Naive thymus-derived CD4-positive, alpha-beta T cell (primary cell): ENCODE results near the gene GOSR1. TPM values are rescaled to one million over a fixed set of nuclear protein-coding genes. Genes with fewer than 3 reads are reported as not detected.
A peak's percentile ranks its signal among the peaks of the same experiment; 100 is the strongest.
"Not testable (repeated sequence)": the region's sequence is repeated elsewhere in the genome, so short reads cannot be mapped to it uniquely, and the experiment has no call there.

Source experiments
- ATAC-seq: fragments of 150-1000 bp; cut with Tn5 transposase; 2 replicates; pipeline ENCODE4 v1.10.0; 2021; ENCODE audit warnings: mild to moderate bottlenecking, moderate library complexity
- CTCF ChIA-PET: fragments of 350-600 bp; sonication (Branson Sonifier 250); formaldehyde crosslinking; loops from one replicate; lab custom pipeline; 2021; ENCODE audit warnings: antibody characterized with exemption; lab: Charles Lee
- POLR2A ChIA-PET: fragments of 350-600 bp; sonication (Branson Sonifier 250); formaldehyde crosslinking; loops from one replicate; lab custom pipeline; 2021; ENCODE audit warnings: antibody characterized with exemption, inconsistent platforms; lab: Charles Lee
- DNase-seq, 9 donors: peaks; one replicate each; pipeline versions ENCODE4 v3.0.0 to v3.0.0-alpha.2; 2020 to 2022; ENCODE audit warnings: mixed read lengths in 1 of 9
- H3K27ac ChIP-seq: one replicate; pipeline ENCODE4 v1.7.0; 2013; ENCODE audit warnings: mild to moderate bottlenecking, low read depth, low read length, moderate library complexity
- H3K27me3 ChIP-seq, 2 donors: one replicate each; pipeline ENCODE4 v1.7.0; 2013; ENCODE audit warnings: low read length in 2 of 2, mild to moderate bottlenecking in 2 of 2, moderate library complexity in 2 of 2; ENCODE audit not compliant: control insufficient read depth in 2 of 2, insufficient read depth in 2 of 2
- H3K36me3 ChIP-seq, 3 experiments: 1 replicate in 2 of 3; 2 replicates in 1 of 3; pipeline ENCODE4 v1.7.0; 2013; ENCODE audit warnings: low read length in 3 of 3, mild to moderate bottlenecking in 3 of 3, moderate library complexity in 1 of 3; ENCODE audit not compliant: insufficient read depth in 3 of 3, control insufficient read depth in 2 of 3
- H3K4me1 ChIP-seq, 2 donors: one replicate each; pipeline ENCODE4 v1.7.0; 2013; ENCODE audit warnings: low read length in 2 of 2, mild to moderate bottlenecking in 2 of 2, moderate library complexity in 1 of 2; ENCODE audit not compliant: control insufficient read depth in 2 of 2, insufficient read depth in 2 of 2
- H3K4me3 ChIP-seq: 2 replicates; pipeline ENCODE4 v1.7.0; 2013; ENCODE audit warnings: mild to moderate bottlenecking, low read length
- H3K9me3 ChIP-seq, 3 experiments: 1 replicate in 2 of 3; 2 replicates in 1 of 3; pipeline ENCODE4 v1.7.0; 2013; ENCODE audit warnings: low read length in 3 of 3; ENCODE audit not compliant: control insufficient read depth in 2 of 3
- H3K27ac Mint-ChIP-seq, 9 donors: one replicate each; pipeline ENCODE4 v1.8.0; 2020 to 2022; ENCODE audit warnings: mixed read lengths in 9 of 9, mild to moderate bottlenecking in 8 of 9, moderate library complexity in 5 of 9, inconsistent platforms in 2 of 9
- H3K27me3 Mint-ChIP-seq, 5 donors: one replicate each; pipeline ENCODE4 v1.8.0; 2021 to 2022; ENCODE audit warnings: mixed read lengths in 5 of 5, mild to moderate bottlenecking in 1 of 5
- H3K36me3 Mint-ChIP-seq, 5 donors: one replicate each; pipeline ENCODE4 v1.8.0; 2020 to 2022; ENCODE audit warnings: mixed read lengths in 5 of 5, mild to moderate bottlenecking in 3 of 5, inconsistent platforms in 1 of 5
- H3K4me1 Mint-ChIP-seq, 7 donors: one replicate each; pipeline ENCODE4 v1.8.0; 2020 to 2022; ENCODE audit warnings: mixed read lengths in 7 of 7, mild to moderate bottlenecking in 3 of 7, inconsistent platforms in 1 of 7
- H3K4me3 Mint-ChIP-seq, 10 donors: one replicate each; pipeline ENCODE4 v1.8.0; 2020 to 2022; ENCODE audit warnings: mild to moderate bottlenecking in 10 of 10, mixed read lengths in 10 of 10, moderate library complexity in 6 of 10, inconsistent platforms in 2 of 10
- H3K9me3 Mint-ChIP-seq, 11 donors: one replicate each; pipeline ENCODE4 v1.8.0; 2020 to 2022; ENCODE audit warnings: mixed read lengths in 11 of 11, mild to moderate bottlenecking in 4 of 11, inconsistent platforms in 1 of 11, moderate library complexity in 1 of 11
- intact Hi-C, 2 donors: fragments of 100-400 bp; cut with micrococcal nuclease; formaldehyde crosslinking; loops; one replicate each; pipeline ENCODE4 v1.15.1; 2023
- polyA plus RNA-seq, 2 donors: library from polyadenylated mRNA; unstranded; fragments of 300-500 nt; fragmentation: Illumina TruSeq; gene quantifications; one replicate each; pipeline ENCODE4 v1.2.3, GENCODE V29; 2021
- total RNA-seq, 6 experiments: library from RNA in 5 of 6; stranded (reverse) in 5 of 6; gene quantifications; 1 replicate in 5 of 6; 2 replicates in 1 of 6; pipeline ENCODE4 v1.2.3 and lab custom pipeline; 2021 to 2026

The GOSR1 gene
- total and polyA plus RNA-seq, 7 experiments from 2014 or later, result 45.1 to 70.8 (median 62.9) TPM

GRCh38 chr17:30550512-30551273 is 73.5 kb downstream of the GOSR1 start:
- Histone ChIP-seq H3K36me3 (no peaks in the 10 kb centered on the region), H3K4me1 (no peaks in the 10 kb centered on the region), H3K9me3 (no peaks in the 10 kb centered on the region), H3K4me3 (no peak overlapping the region), H3K27ac (no peak overlapping the region), H3K27me3 (no peaks in the 10 kb centered on the region)
- H3K4me3 Mint-ChIP-seq, result no peak overlapping the region
- POLR2A ChIA-PET, result no interaction called here
- CTCF ChIA-PET, result no interaction called here
- H3K9me3 Mint-ChIP-seq, result peaks cover 0 to 2% (median 0%) of the 10 kb centered on the region in 11 donors
- peak overlapping the region in 1 of 9 donors; percentile 59 for H3K27ac Mint-ChIP-seq
- DNase-seq, result no peak
- H3K4me1 Mint-ChIP-seq, result peaks cover 0 to 11% (median 0%) of the 10 kb centered on the region in 7 donors
- peaks cover 0 to 14% (median 3%) of the 10 kb centered on the region in 5 donors for H3K36me3 Mint-ChIP-seq
- H3K27me3 Mint-ChIP-seq, result no peaks in the 10 kb centered on the region
- ATAC-seq, result peak; percentile 67
- intact Hi-C loops, result no loop called here

- Mint-ChIP-seq H3K27ac (peak overlapping the region in 1 of 9 donors; percentile 16), H3K4me1 (peaks cover 0 to 11% (median 0%) of the 10 kb centered on the region in 7 donors), H3K36me3 (peaks cover 0 to 14% (median 3%) of the 10 kb centered on the region in 5 donors)
- POLR2A ChIA-PET, H3K27ac ChIP-seq, H3K27me3 ChIP-seq, H3K4me3 Mint-ChIP-seq, ATAC-seq, H3K9me3 Mint-ChIP-seq, H3K36me3 ChIP-seq, CTCF ChIA-PET, H3K9me3 ChIP-seq, intact Hi-C loops, DNase-seq, H3K4me3 ChIP-seq, H3K4me1 ChIP-seq, H3K27me3 Mint-ChIP-seq: not testable (repeated sequence)
Measured at GRCh38 chr17:30551274-30551995, 74.2 kb downstream of the GOSR1 start.

- ATAC-seq, result no peak
- no peaks in the 10 kb centered on the region for H3K27me3 ChIP-seq
- no peaks in the 10 kb centered on the region for H3K9me3 ChIP-seq
- H3K4me1 Mint-ChIP-seq, result peaks cover 0 to 11% (median 0%) of the 10 kb centered on the region in 7 donors
- DNase-seq, result no peak
- CTCF ChIA-PET, result no interaction called here
- POLR2A ChIA-PET, result no interaction called here
- H3K36me3 ChIP-seq, result no peaks in the 10 kb centered on the region
- peaks cover 0 to 14% (median 3%) of the 10 kb centered on the region in 5 donors for H3K36me3 Mint-ChIP-seq
- H3K27ac ChIP-seq, result no peak overlapping the region
- no peak overlapping the region for H3K4me3 ChIP-seq
- intact Hi-C loops, result no loop called here
- H3K27ac Mint-ChIP-seq, result peak overlapping the region in 1 of 9 donors; percentile 16
- no peaks in the 10 kb centered on the region for H3K4me1 ChIP-seq
- no peak overlapping the region for H3K4me3 Mint-ChIP-seq
- H3K9me3 Mint-ChIP-seq, result peaks cover 0 to 2% (median 0%) of the 10 kb centered on the region in 11 donors
- no peaks in the 10 kb centered on the region for H3K27me3 Mint-ChIP-seq
Measured at GRCh38 chr17:30551996-30552339, 74.8 kb downstream of the GOSR1 start.

DNA sequence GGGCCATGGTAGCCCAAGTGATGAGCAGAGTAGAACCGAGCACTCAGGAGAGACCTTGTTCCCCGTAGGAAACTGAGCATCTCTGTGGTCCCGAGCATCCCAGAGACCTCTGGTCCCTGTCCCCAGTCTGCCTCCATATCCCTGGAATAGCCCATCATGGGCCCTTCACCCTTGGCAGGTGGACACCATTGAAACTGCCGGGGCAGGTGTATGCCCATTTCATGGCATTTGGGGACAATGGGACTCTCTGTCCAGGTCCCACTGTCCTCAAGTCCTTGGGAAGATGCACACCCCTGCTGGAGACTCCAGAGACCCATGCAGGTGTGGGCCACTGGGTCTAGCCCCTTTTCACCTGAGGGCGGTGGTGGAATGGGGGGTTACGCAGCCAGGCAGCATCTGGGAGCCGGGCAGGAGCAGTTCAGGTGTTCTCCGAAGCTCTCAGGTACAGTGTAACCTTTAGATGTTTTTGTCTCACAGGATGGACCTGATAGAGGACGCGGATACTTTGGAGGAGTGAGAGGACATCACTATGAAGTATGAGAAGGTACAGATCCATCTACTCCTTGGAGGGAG is 75.9 kb downstream of the GOSR1 start:
- peaks cover 0 to 17% (median 0%) of the 10 kb centered on the region in 7 donors for H3K4me1 Mint-ChIP-seq
- DNase-seq (no peak), ATAC-seq (no peak)
- POLR2A ChIA-PET, result no interaction called here
- H3K27me3 Mint-ChIP-seq, result no peaks in the 10 kb centered on the region
- intact Hi-C loops, result no loop called here
- Histone ChIP-seq H3K4me3 (no peak overlapping the region), H3K36me3 (no peaks in the 10 kb centered on the region), H3K27me3 (no peaks in the 10 kb centered on the region), H3K27ac (no peak overlapping the region), H3K9me3 (no peaks in the 10 kb centered on the region), H3K4me1 (no peaks in the 10 kb centered on the region)
- H3K9me3 Mint-ChIP-seq, result peaks cover 0 to 2% (median 0%) of the 10 kb centered on the region in 11 donors
- CTCF ChIA-PET, result no interaction called here
- peaks cover 0 to 14% (median 3%) of the 10 kb centered on the region in 5 donors for H3K36me3 Mint-ChIP-seq
- no peak overlapping the region for H3K27ac Mint-ChIP-seq
- no peak overlapping the region for H3K4me3 Mint-ChIP-seq

GRCh38 chr17:30553823-30554440 is 76.7 kb downstream of the GOSR1 start:
- DNase-seq, intact Hi-C loops, H3K4me1 ChIP-seq, H3K27ac Mint-ChIP-seq, H3K4me3 Mint-ChIP-seq, H3K36me3 ChIP-seq, H3K27me3 ChIP-seq, H3K9me3 Mint-ChIP-seq, H3K4me3 ChIP-seq, H3K27ac ChIP-seq, POLR2A ChIA-PET, H3K9me3 ChIP-seq, ATAC-seq, CTCF ChIA-PET, H3K27me3 Mint-ChIP-seq, H3K36me3 Mint-ChIP-seq: not testable (repeated sequence)
- H3K4me1 Mint-ChIP-seq, result peaks cover 0 to 18% (median 0%) of the 10 kb centered on the region in 7 donors

DNA sequence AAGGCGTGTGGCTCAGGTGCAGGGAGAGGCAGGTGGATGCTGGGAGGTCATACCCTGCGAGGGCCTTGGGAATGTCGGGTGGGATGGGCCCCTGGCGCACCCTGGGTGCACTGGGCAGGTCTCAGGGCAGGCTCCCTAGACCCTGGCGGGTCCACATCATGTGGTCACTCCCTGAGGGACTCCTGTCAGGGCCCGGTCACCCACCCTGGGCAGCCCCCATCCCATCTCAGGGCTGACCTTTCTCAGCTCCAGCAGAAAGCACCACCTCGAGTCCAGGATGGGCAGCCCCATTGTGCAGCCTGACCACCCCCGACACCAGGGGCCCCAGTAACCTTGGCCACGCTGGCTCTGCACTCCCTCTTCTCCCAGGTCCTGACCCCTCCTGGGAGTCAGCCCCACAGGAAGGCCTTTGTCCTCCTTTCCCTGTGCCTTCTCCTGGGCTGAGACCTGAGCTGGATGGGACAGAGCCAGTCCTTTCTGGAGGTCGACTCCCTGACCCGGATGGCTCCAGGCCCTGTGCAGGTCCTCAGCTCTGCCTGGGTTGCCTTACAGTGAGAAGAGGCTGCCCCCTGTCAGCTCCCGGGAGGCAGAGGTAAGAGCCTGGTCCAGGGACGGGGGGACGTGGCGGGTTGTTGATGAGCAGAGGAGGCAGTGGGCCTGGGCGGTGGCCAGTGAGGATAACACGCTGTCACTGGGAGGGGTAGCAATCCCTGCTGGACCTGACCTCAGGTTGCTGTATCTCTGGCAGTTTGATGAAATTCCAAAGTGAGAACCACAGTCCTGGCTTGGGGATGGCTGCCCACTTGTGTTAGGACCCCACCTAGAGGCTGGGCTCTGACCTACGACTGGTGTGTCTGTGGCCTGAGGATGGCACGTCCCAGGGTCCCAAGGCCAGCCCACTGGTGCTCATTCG is 77.9 kb downstream of the GOSR1 start:
- DNase-seq, result no peak
- no peaks in the 10 kb centered on the region for H3K27me3 ChIP-seq
- H3K4me3 ChIP-seq, result no peak overlapping the region
- ChIA-PET CTCF (no interaction called here), POLR2A (no interaction called here)
- no peak for ATAC-seq
- Mint-ChIP-seq H3K27me3 (no peaks in the 10 kb centered on the region), H3K4me1 (peaks cover 0 to 18% (median 0%) of the 10 kb centered on the region in 7 donors), H3K9me3 (no peaks in the 10 kb centered on the region), H3K4me3 (no peak overlapping the region), H3K27ac (no peak overlapping the region), H3K36me3 (peaks cover 0 to 3% (median 0%) of the 10 kb centered on the region in 5 donors)
- intact Hi-C loops, result no loop called here
- H3K4me1 ChIP-seq, result no peaks in the 10 kb centered on the region
- H3K9me3 ChIP-seq, result no peaks in the 10 kb centered on the region
- H3K36me3 ChIP-seq, result no peaks in the 10 kb centered on the region
- no peak overlapping the region for H3K27ac ChIP-seq
